Testis (tissue), 2 donors: Measurements from ENCODE around the gene MUC2.

Source experiments
- CTCF ChIP-seq, 3 experiments: fragments of 450-650 bp in 2 of 3; fragments of 200-600 bp in 1 of 3; sonication (generic) in 1 of 3; IDR thresholded peaks; one replicate each; pipeline ENCODE4 v1.5.1; 2016 to 2019; ENCODE audit warnings: antibody characterized with exemption in 3 of 3, mild to moderate bottlenecking in 2 of 3, moderate library complexity in 1 of 3
- POLR2A ChIP-seq: fragments of 450-650 bp; IDR thresholded peaks from one replicate; pipeline ENCODE4 v1.6.1; 2017; ENCODE audit warnings: antibody characterized with exemption, mild to moderate bottlenecking, moderate library complexity

GRCh38 chr11:1107316-1108245 lies 32.9 kb downstream of the MUC2 start:
- TF ChIP-seq CTCF (IDR thresholded peaks at IDR 0.05) (no peak), POLR2A (no peak)
